ENCODE data around the gene ALG8.
"Not testable (repeated sequence)": the region's sequence is repeated elsewhere in the genome, so short reads cannot be mapped to it uniquely, and the experiment has no call there.

ALG8 gene

GRCh38 chr11:78081583-78081982 is 57.8 kb downstream of the ALG8 start:
- Histone ChIP-seq H3K36me3 (ENCODE audit: insufficient read depth, insufficient read length, low read length) (peaks cover 18% of the 10 kb centered on the region), H3K27me3 (ENCODE audit: insufficient read depth, insufficient read length) (no peaks in the 10 kb centered on the region), H3K9ac (ENCODE audit: insufficient read length, low read depth) (no peak overlapping the region), H3K4me1 (ENCODE audit: insufficient read depth, insufficient read length) (no peaks in the 10 kb centered on the region), H3K9me3 (ENCODE audit: insufficient read depth, low read length) (no peaks in the 10 kb centered on the region), H3K4me3 (ENCODE audit: insufficient read length, low read depth) (no peak overlapping the region)
- no peak for DNase-seq (ENCODE audit: low read depth, low spot score)
- TF ChIP-seq ZNF274 (IDR thresholded peaks at IDR 0.05; ENCODE audit: low read depth, low read length) (no peak), SUZ12 (IDR thresholded peaks at IDR 0.05; ENCODE audit: extremely low read depth, insufficient read depth, insufficient read length) (no peak), YY1 (IDR thresholded peaks at IDR 0.05; ENCODE audit: insufficient read depth, insufficient read length) (no peak)

GRCh38 chr11:78080818-78081495 is 58.5 kb downstream of the ALG8 start:
- H3K36me3 ChIP-seq (ENCODE audit: insufficient read depth, insufficient read length, low read length), result peaks cover 21% of the 10 kb centered on the region
- H3K9ac ChIP-seq (ENCODE audit: insufficient read length, low read depth), result no peak overlapping the region
- no peaks in the 10 kb centered on the region for H3K27me3 ChIP-seq (ENCODE audit: insufficient read depth, insufficient read length)
- no peak for DNase-seq (ENCODE audit: low read depth, low spot score)
- no peak overlapping the region for H3K4me3 ChIP-seq (ENCODE audit: insufficient read length, low read depth)
- no peaks in the 10 kb centered on the region for H3K9me3 ChIP-seq (ENCODE audit: insufficient read depth, low read length)
- no peaks in the 10 kb centered on the region for H3K4me1 ChIP-seq (ENCODE audit: insufficient read depth, insufficient read length)
- no peak for TF ChIP-seq SUZ12 (IDR thresholded peaks at IDR 0.05; ENCODE audit: extremely low read depth, insufficient read depth, insufficient read length)
- TF ChIP-seq YY1 (IDR thresholded peaks at IDR 0.05; ENCODE audit: insufficient read depth, insufficient read length), result no peak
- no peak for TF ChIP-seq ZNF274 (IDR thresholded peaks at IDR 0.05; ENCODE audit: low read depth, low read length)

GRCh38 chr11:78080084-78080817 is 59.2 kb downstream of the ALG8 start:
- peaks cover 27% of the 10 kb centered on the region for H3K36me3 ChIP-seq (ENCODE audit: insufficient read depth, insufficient read length, low read length)
- DNase-seq (ENCODE audit: low read depth, low spot score), result no peak
- TF ChIP-seq ZNF274 (IDR thresholded peaks at IDR 0.05; ENCODE audit: low read depth, low read length) (no peak), SUZ12 (IDR thresholded peaks at IDR 0.05; ENCODE audit: extremely low read depth, insufficient read depth, insufficient read length) (no peak), YY1 (IDR thresholded peaks at IDR 0.05; ENCODE audit: insufficient read depth, insufficient read length) (no peak)
- no peaks in the 10 kb centered on the region for H3K4me1 ChIP-seq (ENCODE audit: insufficient read depth, insufficient read length)
- peak overlapping the region; percentile 61 for H3K4me3 ChIP-seq (ENCODE audit: insufficient read length, low read depth)
- peak overlapping the region; percentile 78 for H3K9ac ChIP-seq (ENCODE audit: insufficient read length, low read depth)
- H3K9me3 ChIP-seq (ENCODE audit: insufficient read depth, low read length), result no peaks in the 10 kb centered on the region
- no peaks in the 10 kb centered on the region for H3K27me3 ChIP-seq (ENCODE audit: insufficient read depth, insufficient read length)

DNA sequence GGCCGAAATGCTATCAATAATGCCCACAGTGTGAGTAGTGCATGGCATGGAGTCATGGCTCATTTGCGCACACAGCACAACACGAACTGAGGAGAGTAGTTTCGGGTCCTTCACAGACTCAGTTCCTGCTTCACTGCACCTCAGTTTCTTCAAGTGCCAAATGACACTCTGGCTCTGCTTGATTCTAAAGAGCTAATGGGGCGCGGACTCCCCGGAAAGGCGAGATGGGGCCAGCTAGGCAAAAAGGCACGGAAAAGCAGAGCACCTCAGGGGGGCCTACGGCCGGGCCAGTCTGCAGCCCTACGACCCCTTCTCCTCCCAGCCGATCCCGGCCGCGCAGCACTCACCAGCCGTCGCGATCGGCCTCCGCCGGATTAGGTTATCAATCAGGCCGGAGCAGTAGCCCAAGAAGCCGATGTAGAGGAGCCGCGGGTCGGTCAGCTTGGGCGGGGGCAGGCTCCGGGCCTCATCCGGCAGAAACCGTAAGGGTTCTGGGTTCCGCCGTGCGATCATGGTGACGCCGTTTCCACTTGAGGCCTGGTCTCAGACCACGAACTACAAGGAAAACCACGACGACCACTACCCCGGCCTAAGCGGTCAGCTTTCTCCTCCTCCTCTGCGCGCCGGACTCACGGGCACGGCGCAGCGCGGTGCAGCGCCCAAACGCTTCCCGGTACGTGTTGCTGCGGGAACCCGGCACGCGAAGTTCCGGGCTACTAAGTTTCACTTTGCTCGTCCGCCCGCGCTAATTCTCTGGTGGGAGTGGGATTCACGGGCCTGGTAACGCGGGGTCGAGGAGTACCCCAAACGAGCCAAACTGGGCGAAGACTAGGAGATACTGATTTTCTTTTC is 60.0 kb downstream of the ALG8 start, which contains the start of gene NDUFC2:
NDUFC2 (minus strand) TSS at position 631 of the 852 bp plus-strand sequence; CDS start at position 513, 118 bp downstream.
- TF ChIP-seq YY1 (IDR thresholded peaks at IDR 0.05; ENCODE audit: insufficient read depth, insufficient read length) (no peak), ZNF274 (IDR thresholded peaks at IDR 0.05; ENCODE audit: low read depth, low read length) (no peak), SUZ12 (IDR thresholded peaks at IDR 0.05; ENCODE audit: extremely low read depth, insufficient read depth, insufficient read length) (no peak)
- peak; percentile 67 for DNase-seq (ENCODE audit: low read depth, low spot score)
- H3K4me1 ChIP-seq (ENCODE audit: insufficient read depth, insufficient read length), result no peaks in the 10 kb centered on the region

GRCh38 chr11:78078218-78079167 is 60.9 kb downstream of the ALG8 start:
- no peak for TF ChIP-seq SUZ12 (IDR thresholded peaks at IDR 0.05; ENCODE audit: extremely low read depth, insufficient read depth, insufficient read length)
- no peak for TF ChIP-seq ZNF274 (IDR thresholded peaks at IDR 0.05; ENCODE audit: low read depth, low read length)
- TF ChIP-seq YY1 (IDR thresholded peaks at IDR 0.05; ENCODE audit: insufficient read depth, insufficient read length), result no peak

More for the DNA sequence above, 60.0 kb downstream of the ALG8 start, which contains the start of gene NDUFC2:
- Histone ChIP-seq H3K9ac (ENCODE audit: insufficient read length, low read depth) (peak within 1 kb of the TSS; percentile 78), H3K36me3 (ENCODE audit: insufficient read depth, insufficient read length, low read length) (peaks cover 31% of the 10 kb centered on the region), H3K4me3 (ENCODE audit: insufficient read length, low read depth) (peak within 1 kb of the TSS; percentile 61), H3K27me3 (ENCODE audit: insufficient read depth, insufficient read length) (no peaks in the 10 kb centered on the region), H3K9me3 (ENCODE audit: insufficient read depth, low read length) (no peaks in the 10 kb centered on the region)

DNA sequence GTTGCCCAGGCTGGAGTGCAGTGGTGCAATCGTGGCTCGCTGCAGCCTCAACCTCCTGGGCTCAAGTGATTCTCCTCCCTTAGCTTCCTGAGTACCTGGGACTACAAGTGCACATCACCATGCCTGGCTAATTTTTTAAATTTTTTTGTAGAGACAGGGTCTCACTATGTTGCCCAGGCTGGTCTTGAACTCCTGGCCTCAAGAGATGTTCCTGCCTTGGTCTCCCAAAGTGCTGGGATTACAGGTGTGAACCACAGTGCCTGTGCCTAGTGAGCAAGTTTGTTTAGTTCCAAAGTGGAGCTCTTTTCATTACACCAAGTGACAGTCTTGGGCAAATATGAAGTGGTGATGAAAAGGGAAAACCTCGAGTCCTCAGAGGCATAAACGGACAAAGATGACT is 61.8 kb downstream of the ALG8 start:
- DNase-seq (ENCODE audit: low read depth, low spot score); H3K9ac ChIP-seq (ENCODE audit: insufficient read length, low read depth); H3K4me3 ChIP-seq (ENCODE audit: insufficient read length, low read depth); H3K27me3 ChIP-seq (ENCODE audit: insufficient read depth, insufficient read length); H3K4me1 ChIP-seq (ENCODE audit: insufficient read depth, insufficient read length); H3K9me3 ChIP-seq (ENCODE audit: insufficient read depth, low read length): not testable (repeated sequence)
- H3K36me3 ChIP-seq (ENCODE audit: insufficient read depth, insufficient read length, low read length), result peaks cover 33% of the 10 kb centered on the region

More at GRCh38 chr11:78078218-78079167, 60.9 kb downstream of the ALG8 start:
- H3K9ac ChIP-seq (ENCODE audit: insufficient read length, low read depth), result peak overlapping the region; percentile 78
- H3K4me1 ChIP-seq (ENCODE audit: insufficient read depth, insufficient read length), result no peaks in the 10 kb centered on the region
- H3K9me3 ChIP-seq (ENCODE audit: insufficient read depth, low read length), result no peaks in the 10 kb centered on the region
- H3K4me3 ChIP-seq (ENCODE audit: insufficient read length, low read depth), result peak overlapping the region; percentile 61
- no peak for DNase-seq (ENCODE audit: low read depth, low spot score)
- H3K36me3 ChIP-seq (ENCODE audit: insufficient read depth, insufficient read length, low read length), result peaks cover 31% of the 10 kb centered on the region
- no peaks in the 10 kb centered on the region for H3K27me3 ChIP-seq (ENCODE audit: insufficient read depth, insufficient read length)
